AG09319 (cell line): ENCODE results near the gene HTR3A.
"Not testable (repeated sequence)": the region's sequence is repeated elsewhere in the genome, so short reads cannot be mapped to it uniquely, and the experiment has no call there.

ENCODE experiments used
- DNase-seq: peaks from one replicate; pipeline ENCODE4 v3.0.0-alpha.2; 2010; ENCODE audit warnings: low read depth; ENCODE audit errors: extremely low read depth
- CTCF ChIP-seq: IDR thresholded peaks from 2 replicates; pipeline ENCODE4 v1.5.1; 2011; ENCODE audit warnings: low read depth, mild to moderate bottlenecking, inconsistent platforms, low read length, moderate library complexity

The HTR3A gene

GRCh38 chr11:113937918-113938317 is 37.0 kb upstream of the HTR3A start:
- DNase-seq, result no peak

GRCh38 chr11:113942256-113942655 is 32.7 kb upstream of the HTR3A start:
- DNase-seq, result no peak
- TF ChIP-seq CTCF, result no peak

More at GRCh38 chr11:113937918-113938317, 37.0 kb upstream of the HTR3A start:
- no peak for TF ChIP-seq CTCF

DNA sequence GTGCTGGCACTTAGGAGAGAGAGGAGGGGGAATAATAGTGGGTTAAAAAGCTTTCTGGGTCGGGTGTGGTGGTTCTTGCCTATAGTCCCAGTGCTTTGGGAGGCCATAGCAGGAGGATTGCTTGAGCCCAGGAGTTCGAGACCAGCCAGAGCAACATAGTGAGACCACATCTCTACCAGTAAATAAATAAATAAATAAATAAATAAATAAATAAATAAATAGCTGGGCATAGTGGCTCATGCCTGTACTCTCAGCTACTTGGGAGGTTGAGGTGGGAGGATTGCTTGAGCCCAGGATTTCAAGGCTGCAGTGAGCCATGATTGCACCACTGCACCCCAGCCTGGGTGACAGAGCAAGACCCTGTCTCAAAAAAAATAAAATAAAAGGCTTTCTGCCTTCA is 28.7 kb upstream of the HTR3A start:
- DNase-seq, result not testable (repeated sequence)

DNA sequence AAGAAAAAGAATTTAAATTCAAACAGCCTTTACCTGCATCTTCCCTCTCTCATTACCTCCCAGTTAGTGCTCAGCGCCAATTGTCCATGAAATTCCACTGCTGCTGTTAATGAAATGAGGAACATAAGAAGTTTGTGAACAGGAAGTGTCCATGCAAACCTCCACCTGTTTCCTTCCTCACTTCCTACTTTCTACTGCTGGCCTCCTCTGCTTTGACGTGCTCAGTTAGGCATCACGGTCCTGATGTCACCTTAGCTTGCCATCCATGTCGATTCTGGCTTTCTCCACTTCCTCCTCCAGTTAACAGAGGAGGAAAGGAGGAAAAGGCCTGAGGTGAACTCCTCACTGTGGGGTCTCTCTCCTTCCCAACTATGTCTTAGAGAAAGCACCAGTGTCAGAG is 26.9 kb upstream of the HTR3A start:
- DNase-seq, result no peak
- TF ChIP-seq CTCF, result no peak

- TF ChIP-seq CTCF, result no peak
- no peak for DNase-seq
Measured at GRCh38 chr11:113949891-113950290, 25.0 kb upstream of the HTR3A start.

DNA sequence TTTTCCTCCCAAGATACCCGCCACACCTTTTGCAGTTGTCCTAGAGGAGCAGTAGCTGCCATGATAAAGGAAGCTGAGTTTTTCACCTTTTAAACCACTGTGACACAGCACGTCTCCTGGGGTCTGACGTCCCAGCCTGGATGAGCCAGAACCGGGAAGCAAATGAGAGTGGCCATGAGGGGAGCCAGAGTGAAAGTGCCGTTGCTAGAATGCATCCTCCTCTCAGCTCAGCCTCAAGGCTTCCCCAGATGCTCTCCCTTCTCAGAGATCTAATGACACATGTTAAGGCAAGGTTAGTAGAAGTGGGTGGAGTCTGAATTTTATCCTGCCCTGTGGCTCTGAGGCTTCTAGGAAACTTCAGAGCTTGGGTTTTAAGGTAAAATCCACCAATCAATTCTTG is 23.4 kb upstream of the HTR3A start:
- no peak for TF ChIP-seq CTCF
- DNase-seq, result no peak

DNA sequence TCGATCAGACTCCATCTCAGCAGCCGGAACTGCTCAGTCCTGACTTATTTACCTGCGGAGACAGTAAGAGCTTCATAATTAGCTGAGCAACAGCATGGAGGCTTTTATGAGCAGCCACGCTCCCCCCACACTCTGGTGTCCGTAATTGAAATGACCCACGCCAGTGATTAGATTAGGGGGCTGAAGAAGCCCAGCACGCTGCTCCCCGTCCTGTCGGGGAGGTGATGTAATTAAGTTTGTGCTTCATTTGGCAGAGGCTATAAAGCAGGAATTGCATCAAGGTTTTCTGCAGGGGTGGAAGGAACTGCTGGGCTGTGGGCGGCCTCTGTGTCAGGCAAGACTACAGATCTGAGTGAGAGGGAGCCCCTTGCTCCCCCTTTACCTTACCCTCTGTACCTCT is 22.8 kb upstream of the HTR3A start:
- no peak for TF ChIP-seq CTCF

GRCh38 chr11:113952588-113952987 is 22.3 kb upstream of the HTR3A start:
- TF ChIP-seq CTCF, result no peak
- DNase-seq, result no peak

More for the DNA sequence above, 22.8 kb upstream of the HTR3A start:
- DNase-seq, result no peak
